ENCODE measurements around the gene HSPG2. TPM values are rescaled to one million over a fixed set of nuclear protein-coding genes. Genes with fewer than 3 reads are reported as not detected.
"Not testable (repeated sequence)": the region's sequence is repeated elsewhere in the genome, so short reads cannot be mapped to it uniquely, and the experiment has no call there.

Gene HSPG2
- total and polyA plus RNA-seq, 4 experiments from 2014 or later: 1.2 TPM; not detected in 2

- H3K27ac ChIP-seq (ENCODE audit: low read depth, low read length): no peak overlapping the region
- H3K27me3 ChIP-seq (ENCODE audit: insufficient read depth, low read length): no peaks in the 10 kb centered on the region
- peaks cover 0 to 2% of the 10 kb centered on the region in 2 donors for H3K27me3 Mint-ChIP-seq
- H3K27ac Mint-ChIP-seq: no peak overlapping the region
- H3K4me3 ChIP-seq (ENCODE audit: low read length in 2 of 2): no peak overlapping the region
- no peaks in the 10 kb centered on the region for H3K4me1 Mint-ChIP-seq
- H3K4me3 Mint-ChIP-seq: no peak overlapping the region
- ChIA-PET POLR2A (ENCODE audit: partially characterized antibody) (no interaction called here), CTCF (ENCODE audit: partially characterized antibody) (no interaction called here)
- peaks cover 0 to 20% (median 16%) of the 10 kb centered on the region in 8 donors for H3K9me3 Mint-ChIP-seq
- no peaks in the 10 kb centered on the region for H3K36me3 ChIP-seq (ENCODE audit: insufficient read depth, low read length)
- no peaks in the 10 kb centered on the region for H3K4me1 ChIP-seq (ENCODE audit: insufficient read depth, low read length)
- DNase-seq: no peak
- peaks cover 2 to 22% of the 10 kb centered on the region in 2 donors for H3K36me3 Mint-ChIP-seq
- peaks cover 0 to 6% of the 10 kb centered on the region in 2 donors for H3K9me3 ChIP-seq (ENCODE audit: control insufficient read depth in 1 of 2, low read length in 2 of 2)
- intact Hi-C loops (cut with micrococcal nuclease): no loop called here
These were observed 105.6 kb downstream of the HSPG2 start for GRCh38 chr1:21831454-21831970.

- H3K27me3 ChIP-seq (ENCODE audit: insufficient read depth, low read length): no peaks in the 10 kb centered on the region
These were observed 106.2 kb downstream of the HSPG2 start for GRCh38 chr1:21830792-21831453.

GRCh38 chr1:21829294-21829693 is 107.8 kb downstream of the HSPG2 start:
- H3K9me3 ChIP-seq (ENCODE audit: control insufficient read depth in 1 of 2, low read length in 2 of 2): peaks cover 0 to 6% of the 10 kb centered on the region in 2 donors
- H3K4me1 ChIP-seq (ENCODE audit: insufficient read depth, low read length): no peaks in the 10 kb centered on the region
- no peaks in the 10 kb centered on the region for H3K4me1 Mint-ChIP-seq
- CTCF ChIA-PET (ENCODE audit: partially characterized antibody): no interaction called here
- no peaks in the 10 kb centered on the region for H3K36me3 ChIP-seq (ENCODE audit: insufficient read depth, low read length)
- intact Hi-C loops (cut with micrococcal nuclease): no loop called here
- no peak overlapping the region for H3K4me3 Mint-ChIP-seq
- no peak overlapping the region for H3K27ac Mint-ChIP-seq
- H3K27me3 ChIP-seq (ENCODE audit: insufficient read depth, low read length): no peaks in the 10 kb centered on the region
- H3K27me3 Mint-ChIP-seq: peaks cover 0 to 2% of the 10 kb centered on the region in 2 donors
- H3K27ac ChIP-seq (ENCODE audit: low read depth, low read length): no peak overlapping the region
- no peak for DNase-seq
- H3K4me3 ChIP-seq (ENCODE audit: low read length in 2 of 2): no peak overlapping the region
- H3K9me3 Mint-ChIP-seq: peaks cover 0 to 13% (median 8%) of the 10 kb centered on the region in 8 donors
- peaks cover 0 to 12% of the 10 kb centered on the region in 2 donors for H3K36me3 Mint-ChIP-seq
- POLR2A ChIA-PET (ENCODE audit: partially characterized antibody): no interaction called here

More at GRCh38 chr1:21830792-21831453, 106.2 kb downstream of the HSPG2 start:
- Histone ChIP-seq H3K4me1 (ENCODE audit: insufficient read depth, low read length) (no peaks in the 10 kb centered on the region), H3K4me3 (ENCODE audit: low read length in 2 of 2) (no peak overlapping the region), H3K27ac (ENCODE audit: low read depth, low read length) (no peak overlapping the region), H3K9me3 (ENCODE audit: control insufficient read depth in 1 of 2, low read length in 2 of 2) (peaks cover 0 to 6% of the 10 kb centered on the region in 2 donors), H3K36me3 (ENCODE audit: insufficient read depth, low read length) (no peaks in the 10 kb centered on the region)
- intact Hi-C loops (cut with micrococcal nuclease): no loop called here
- no peak for DNase-seq
- Mint-ChIP-seq H3K27ac (no peak overlapping the region), H3K36me3 (peaks cover 2 to 22% of the 10 kb centered on the region in 2 donors), H3K27me3 (peaks cover 0 to 2% of the 10 kb centered on the region in 2 donors), H3K4me1 (no peaks in the 10 kb centered on the region), H3K4me3 (no peak overlapping the region), H3K9me3 (peaks cover 0 to 20% (median 16%) of the 10 kb centered on the region in 8 donors)
- ChIA-PET POLR2A (ENCODE audit: partially characterized antibody) (no interaction called here), CTCF (ENCODE audit: partially characterized antibody) (no interaction called here)

- Histone ChIP-seq H3K4me1 (ENCODE audit: insufficient read depth, low read length) (no peaks in the 10 kb centered on the region), H3K27me3 (ENCODE audit: insufficient read depth, low read length) (no peaks in the 10 kb centered on the region), H3K27ac (ENCODE audit: low read depth, low read length) (no peak overlapping the region), H3K36me3 (ENCODE audit: insufficient read depth, low read length) (no peaks in the 10 kb centered on the region), H3K9me3 (ENCODE audit: control insufficient read depth in 1 of 2, low read length in 2 of 2) (peaks cover 0 to 2% of the 10 kb centered on the region in 2 donors), H3K4me3 (ENCODE audit: low read length in 2 of 2) (no peak overlapping the region)
- no peak overlapping the region for H3K4me3 Mint-ChIP-seq
- peaks cover 0 to 6% of the 10 kb centered on the region in 2 donors for H3K36me3 Mint-ChIP-seq
- peaks cover 0 to 8% (median 2%) of the 10 kb centered on the region in 8 donors for H3K9me3 Mint-ChIP-seq
- ChIA-PET POLR2A (ENCODE audit: partially characterized antibody) (no interaction called here), CTCF (ENCODE audit: partially characterized antibody) (no interaction called here)
- intact Hi-C loops (cut with micrococcal nuclease): no loop called here
- H3K27ac Mint-ChIP-seq: no peak overlapping the region
- H3K4me1 Mint-ChIP-seq: peaks cover 0 to 3% (median 0%) of the 10 kb centered on the region in 4 donors
- H3K27me3 Mint-ChIP-seq: peaks cover 0 to 5% of the 10 kb centered on the region in 2 donors
- no peak for DNase-seq
These were observed 108.5 kb downstream of the HSPG2 start for GRCh38 chr1:21828506-21829210.

GRCh38 chr1:21828075-21828474 is 109.0 kb downstream of the HSPG2 start:
- H3K36me3 Mint-ChIP-seq: peaks cover 0 to 4% of the 10 kb centered on the region in 2 donors
- intact Hi-C loops (cut with micrococcal nuclease): no loop called here
- Histone ChIP-seq H3K9me3 (ENCODE audit: control insufficient read depth in 1 of 2, low read length in 2 of 2) (no peaks in the 10 kb centered on the region), H3K27ac (ENCODE audit: low read depth, low read length) (no peak overlapping the region), H3K36me3 (ENCODE audit: insufficient read depth, low read length) (no peaks in the 10 kb centered on the region), H3K4me1 (ENCODE audit: insufficient read depth, low read length) (no peaks in the 10 kb centered on the region), H3K27me3 (ENCODE audit: insufficient read depth, low read length) (no peaks in the 10 kb centered on the region), H3K4me3 (ENCODE audit: low read length in 2 of 2) (no peak overlapping the region)
- CTCF ChIA-PET (ENCODE audit: partially characterized antibody): no interaction called here
- H3K4me1 Mint-ChIP-seq: peaks cover 0 to 3% (median 0%) of the 10 kb centered on the region in 4 donors
- H3K27ac Mint-ChIP-seq: no peak overlapping the region
- no peak for DNase-seq
- POLR2A ChIA-PET (ENCODE audit: partially characterized antibody): no interaction called here
- peaks cover 0 to 3% (median 1%) of the 10 kb centered on the region in 8 donors for H3K9me3 Mint-ChIP-seq
- H3K27me3 Mint-ChIP-seq: peaks cover 0 to 5% of the 10 kb centered on the region in 2 donors
- H3K4me3 Mint-ChIP-seq: no peak overlapping the region

- POLR2A ChIA-PET (ENCODE audit: partially characterized antibody): no interaction called here
- no peak overlapping the region for H3K27ac Mint-ChIP-seq
- intact Hi-C loops (cut with micrococcal nuclease): no loop called here
- Histone ChIP-seq H3K9me3 (ENCODE audit: control insufficient read depth in 1 of 2, low read length in 2 of 2) (no peaks in the 10 kb centered on the region), H3K4me3 (ENCODE audit: low read length in 2 of 2) (no peak overlapping the region), H3K4me1 (ENCODE audit: insufficient read depth, low read length) (no peaks in the 10 kb centered on the region), H3K27me3 (ENCODE audit: insufficient read depth, low read length) (no peaks in the 10 kb centered on the region), H3K27ac (ENCODE audit: low read depth, low read length) (no peak overlapping the region), H3K36me3 (ENCODE audit: insufficient read depth, low read length) (no peaks in the 10 kb centered on the region)
- CTCF ChIA-PET (ENCODE audit: partially characterized antibody): no interaction called here
- H3K4me1 Mint-ChIP-seq: peaks cover 0 to 3% (median 0%) of the 10 kb centered on the region in 4 donors
- H3K4me3 Mint-ChIP-seq: no peak overlapping the region
- H3K27me3 Mint-ChIP-seq: peaks cover 0 to 5% of the 10 kb centered on the region in 2 donors
- H3K9me3 Mint-ChIP-seq: no peaks in the 10 kb centered on the region
- no peak for DNase-seq
- no peaks in the 10 kb centered on the region for H3K36me3 Mint-ChIP-seq
These were observed 109.9 kb downstream of the HSPG2 start for GRCh38 chr1:21827141-21827679.

GRCh38 chr1:21826694-21827093 is 110.4 kb downstream of the HSPG2 start:
- H3K36me3 Mint-ChIP-seq; H3K27ac Mint-ChIP-seq; H3K9me3 ChIP-seq (ENCODE audit: control insufficient read depth in 1 of 2, low read length in 2 of 2); DNase-seq; H3K27me3 Mint-ChIP-seq; H3K36me3 ChIP-seq (ENCODE audit: insufficient read depth, low read length); H3K4me1 Mint-ChIP-seq; POLR2A ChIA-PET (ENCODE audit: partially characterized antibody); H3K4me1 ChIP-seq (ENCODE audit: insufficient read depth, low read length); H3K27ac ChIP-seq (ENCODE audit: low read depth, low read length); H3K4me3 ChIP-seq (ENCODE audit: low read length in 2 of 2); H3K27me3 ChIP-seq (ENCODE audit: insufficient read depth, low read length); CTCF ChIA-PET (ENCODE audit: partially characterized antibody); H3K4me3 Mint-ChIP-seq; intact Hi-C loops (cut with micrococcal nuclease); H3K9me3 Mint-ChIP-seq: not testable (repeated sequence)

Measured in CD4-positive, alpha-beta memory T cell (primary cell).